Neural cell (in vitro differentiated cells): Measurements from ENCODE around the gene VSIG2. TPM values are rescaled to one million over a fixed set of nuclear protein-coding genes. Genes with fewer than 3 reads are reported as not detected.

Experiments used
- H2AFZ ChIP-seq: fragments of 200-600, 300-800 bp; sonication (generic), shearing (Covaris generic); 2 replicates; pipeline ENCODE4 v1.6.0; 2014; ENCODE audit warnings: low read depth, mild to moderate bottlenecking, antibody characterized with exemption, low read length, moderate library complexity
- H3F3A ChIP-seq: fragments of 200-600 bp; shearing (Covaris generic); 2 replicates; pipeline ENCODE4 v1.6.1; 2016; ENCODE audit warnings: mild to moderate bottlenecking, moderate library complexity, mixed read lengths, antibody characterized with exemption, low read length; ENCODE audit not compliant: insufficient read depth, poor library complexity, severe bottlenecking
- H3K27ac ChIP-seq: fragments of 200-600, 300-800 bp; sonication (generic), shearing (Covaris generic); 2 replicates; pipeline ENCODE4 v1.5.1; 2014; ENCODE audit warnings: mild to moderate bottlenecking, low read length, moderate library complexity
- H3K27me3 ChIP-seq: fragments of 300-800, 200-600 bp; sonication (generic), shearing (Covaris generic); 2 replicates; pipeline ENCODE4 v1.6.0; 2014; ENCODE audit warnings: mild to moderate bottlenecking, low read depth, low read length, moderate library complexity; ENCODE audit not compliant: insufficient read depth
- H3K36me3 ChIP-seq: fragments of 300-800, 200-600 bp; sonication (generic), shearing (Covaris generic); 2 replicates; pipeline ENCODE4 v1.5.1; 2014; ENCODE audit warnings: mild to moderate bottlenecking, antibody characterized with exemption, low read length, moderate library complexity; ENCODE audit not compliant: insufficient read depth
- H3K4me2 ChIP-seq: fragments of 300-800, 200-600 bp; sonication (generic), shearing (Covaris generic); 2 replicates; pipeline ENCODE4 v1.6.0; 2014; ENCODE audit warnings: mild to moderate bottlenecking, low read length
- H3K4me3 ChIP-seq: fragments of 300-800, 200-600 bp; sonication (generic), shearing (Covaris generic); 2 replicates; pipeline ENCODE4 v1.5.1; 2014; ENCODE audit warnings: mild to moderate bottlenecking, low read length, moderate library complexity
- H3K79me2 ChIP-seq: fragments of 200-600 bp; shearing (Covaris generic); replicated peaks from 2 replicates; pipeline ENCODE4 v1.6.0; 2014; ENCODE audit warnings: mild to moderate bottlenecking, low read length, moderate library complexity; ENCODE audit not compliant: insufficient read depth
- H3K9ac ChIP-seq: fragments of 300-800, 200-600 bp; sonication (generic), shearing (Covaris generic); 2 replicates; pipeline ENCODE4 v1.6.1; 2016; ENCODE audit warnings: mild to moderate bottlenecking, low read length, mixed read lengths
- H3K9me2 ChIP-seq: fragments of 200-600 bp; shearing (Covaris generic); 2 replicates; pipeline ENCODE4 v1.6.1; 2016; ENCODE audit warnings: mild to moderate bottlenecking, low read length, mixed read lengths; ENCODE audit not compliant: insufficient read depth
- H3K9me3 ChIP-seq: fragments of 200-600, 300-800 bp; sonication (generic), shearing (Covaris generic); 2 replicates; pipeline ENCODE4 v1.6.1; 2016; ENCODE audit warnings: mild to moderate bottlenecking, mixed run types, low read length, moderate library complexity, mixed read lengths
- H4K20me1 ChIP-seq: fragments of 200-600 bp; shearing (Covaris generic); 2 replicates; pipeline ENCODE4 v1.6.1; 2016; ENCODE audit warnings: mild to moderate bottlenecking, mixed run types; ENCODE audit not compliant: insufficient read depth
- CTCF ChIP-seq: fragments of 450-650 bp; IDR thresholded peaks from 2 replicates; pipeline ENCODE4 v1.5.1; 2014; ENCODE audit warnings: antibody characterized with exemption, mild to moderate bottlenecking, moderate library complexity; ENCODE audit not compliant: poor library complexity, severe bottlenecking
- EP300 ChIP-seq: fragments of 450-650 bp; conservative IDR thresholded peaks from 2 replicates; pipeline ENCODE4 v1.6.1; 2014; ENCODE audit warnings: antibody characterized with exemption, mild to moderate bottlenecking, moderate library complexity; ENCODE audit not compliant: poor library complexity, severe bottlenecking
- EZH2 ChIP-seq: fragments of 200-600, 300-800 bp; shearing (Covaris generic), sonication (generic); IDR thresholded peaks from 2 replicates; pipeline ENCODE4 v1.6.1; 2014; ENCODE audit warnings: antibody characterized with exemption, low read length, borderline replicate concordance, mild to moderate bottlenecking; ENCODE audit not compliant: insufficient read depth, poor library complexity, severe bottlenecking
- MXI1 ChIP-seq: fragments of 450-650 bp; conservative IDR thresholded peaks from 2 replicates; pipeline ENCODE4 v1.6.1; 2014; ENCODE audit warnings: antibody characterized with exemption, mild to moderate bottlenecking; ENCODE audit not compliant: poor library complexity, severe bottlenecking
- POLR2AphosphoS5 ChIP-seq: IDR thresholded peaks from 2 replicates; pipeline ENCODE4 v1.6.1; 2012
- RAD21 ChIP-seq: fragments of 450-650 bp; conservative IDR thresholded peaks from 2 replicates; pipeline ENCODE4 v1.6.1; 2014; ENCODE audit warnings: antibody characterized with exemption, mild to moderate bottlenecking, moderate library complexity
- REST ChIP-seq: IDR thresholded peaks from 2 replicates; pipeline ENCODE4 v1.6.1; 2012; ENCODE audit warnings: borderline replicate concordance
- SMC3 ChIP-seq: fragments of 450-650 bp; conservative IDR thresholded peaks from 2 replicates; pipeline ENCODE4 v1.6.1; 2014; ENCODE audit warnings: antibody characterized with exemption, mild to moderate bottlenecking, moderate library complexity; ENCODE audit not compliant: poor library complexity
- TAF1 ChIP-seq: IDR thresholded peaks from 2 replicates; pipeline ENCODE4 v1.6.1; 2012; ENCODE audit warnings: low read depth
- polyA plus RNA-seq: library from polyadenylated mRNA; depleted of rRNA; stranded (reverse); fragments of >200 nt; gene quantifications from 2 replicates; pipeline ENCODE4 v1.2.3, GENCODE V29; 2014

The VSIG2 gene
- polyA plus RNA-seq, 1 donor from 2014 or later = not detected

- Histone ChIP-seq H3F3A (no peaks in the 10 kb centered on the region), H3K27me3 (no peaks in the 10 kb centered on the region), H3K36me3 (no peaks in the 10 kb centered on the region), H3K27ac (no peak overlapping the region), H4K20me1 (no peaks in the 10 kb centered on the region), H3K4me3 (no peak overlapping the region), H3K9me3 (peaks cover 3% of the 10 kb centered on the region), H3K4me2 (no peak overlapping the region), H3K79me2 (no peaks in the 10 kb centered on the region), H3K9ac (no peak overlapping the region), H2AFZ (no peak overlapping the region), H3K9me2 (no peaks in the 10 kb centered on the region)
- no peak for TF ChIP-seq EP300
- no peak for TF ChIP-seq CTCF
- TF ChIP-seq SMC3 = no peak
- no peak for TF ChIP-seq RAD21
- TF ChIP-seq TAF1 = no peak
- no peak for TF ChIP-seq POLR2AphosphoS5
- TF ChIP-seq REST = no peak
- no peak for TF ChIP-seq MXI1
- no peak for TF ChIP-seq EZH2
Observed at GRCh38 chr11:124699547-124699946, 52.5 kb downstream of the VSIG2 start.

Other genes with a start within 250 kb of the VSIG2 start
- gene OR8B12, start 208.6 kb downstream of the VSIG2 start, polyA plus RNA-seq = not detected in 2 replicates
- not detected in 2 replicates for gene OR8A1, start 182.3 kb downstream of the VSIG2 start, polyA plus RNA-seq
- gene PANX3, start 140.8 kb downstream of the VSIG2 start, polyA plus RNA-seq = not detected in 2 replicates
- gene TBRG1, start 129.4 kb downstream of the VSIG2 start, polyA plus RNA-seq = 83.2 and 89.2 TPM in 2 replicates
- gene SIAE, start 78.5 kb downstream of the VSIG2 start, polyA plus RNA-seq = 4.0 and 4.3 TPM in 2 replicates
- 19.1 and 21.3 TPM in 2 replicates for gene SPA17, start 78.4 kb downstream of the VSIG2 start, polyA plus RNA-seq
- gene NRGN, start 12.3 kb downstream of the VSIG2 start, polyA plus RNA-seq = 0.69 and 1.1 TPM in 2 replicates
- 0.77 TPM in 1 of 2 replicates, not detected in the other for gene ESAM, start 10.0 kb upstream of the VSIG2 start, polyA plus RNA-seq
- 40.8 and 45.3 TPM in 2 replicates for gene MSANTD2, start 48.2 kb upstream of the VSIG2 start, polyA plus RNA-seq
- 12.8 and 25.3 TPM in 2 replicates for gene ROBO3, start 113.2 kb upstream of the VSIG2 start, polyA plus RNA-seq
- not detected in 2 replicates for gene ROBO4, start 145.6 kb upstream of the VSIG2 start, polyA plus RNA-seq
- gene HEPN1, start 167.0 kb upstream of the VSIG2 start, polyA plus RNA-seq = not detected in 2 replicates
- not detected in 2 replicates for gene HEPACAM, start 183.8 kb upstream of the VSIG2 start, polyA plus RNA-seq
- 0.88 and 2.5 TPM in 2 replicates for gene CCDC15, start 201.9 kb upstream of the VSIG2 start, polyA plus RNA-seq